ENCODE results near the gene C2CD4A. TPM values are rescaled to one million over a fixed set of nuclear protein-coding genes. Genes with fewer than 3 reads are reported as not detected.

C2CD4A gene
- total and polyA plus RNA-seq, 2 donors from 2014 or later (not counting 2 experiments from before 2014, with no cell fraction given) = not detected

Other genes starting within 250 kb of the C2CD4A start
- gene VPS13C, start 6.5 kb upstream of the C2CD4A start, total RNA-seq = 14.3 and 17.8 TPM in 2 replicates
- 3.1 and 3.3 TPM in 2 replicates for gene VPS13C, start 6.5 kb upstream of the C2CD4A start, polyA plus RNA-seq
- gene C2CD4B, start 98.3 kb downstream of the C2CD4A start, total RNA-seq = not detected in 2 replicates
- gene C2CD4B, start 98.3 kb downstream of the C2CD4A start, polyA plus RNA-seq = not detected in 2 replicates

Measured in foreskin keratinocyte (primary cell).